HepG2 (cell line): Measurements from ENCODE around the gene RNU1-1. TPM values are rescaled to one million over a fixed set of nuclear protein-coding genes. Genes with fewer than 3 reads are reported as not detected.
A peak's percentile ranks its signal among the peaks of the same experiment; 100 is the strongest.
"Not testable (repeated sequence)": the region's sequence is repeated elsewhere in the genome, so short reads cannot be mapped to it uniquely, and the experiment has no call there.

Source experiments
- ATAC-seq: fragments of 200-7000 bp; cut with Tn5 transposase; 3 replicates; pipeline ENCODE4 v1.9.1; 2020; ENCODE audit warnings: mild to moderate bottlenecking, moderate library complexity
- BruUV-seq: library from RNA; stranded (reverse); fragments of 400-500 nt; replicated peaks from 2 replicates; lab custom pipeline; 2021; lab: Mats Ljungman, UMichigan
- CTCF ChIA-PET: fragments of 300-600 bp; formaldehyde crosslinking; extraction: SDS; loops from one replicate; lab custom pipeline; 2021; ENCODE audit warnings: low total read pairs, inconsistent platforms, low intra/inter-chr PET ratio; lab: Yijun Ruan, JAX
- POLR2A ChIA-PET: fragments of 350-600 bp; sonication (Branson Sonifier 250); formaldehyde crosslinking; loops from one replicate; lab custom pipeline; 2020; ENCODE audit warnings: antibody characterized with exemption, inconsistent platforms; lab: Yijun Ruan, JAX
- DNase-seq: peaks from one replicate; pipeline ENCODE4 v3.0.0-alpha.2; 2015; ENCODE audit warnings: low spot score
- FAIRE-seq: peaks from 3 replicates; lab custom pipeline; 2011; peaks lifted over from hg19 to GRCh38; lab: Jason Lieb, UNC
- H2AFZ ChIP-seq: one replicate; pipeline ENCODE4 v1.6.1; 2011; ENCODE audit warnings: low read length, inconsistent platforms
- H3K27ac ChIP-seq: fragments of 300-600 bp; 3 replicates; pipeline ENCODE4 v1.8.0; 2011; ENCODE audit warnings: mixed run types, mild to moderate bottlenecking, mixed read lengths, low read length, inconsistent platforms; ENCODE audit not compliant: insufficient read depth; ENCODE audit errors: extremely low read length
- H3K27me3 ChIP-seq, 2 experiments: fragments of 200-600 bp in 1 of 2; 2 replicates in 1 of 2; 3 replicates in 1 of 2; pipeline versions ENCODE4 v1.6.0 to v1.8.0; 2011; ENCODE audit warnings: low read length in 2 of 2, mild to moderate bottlenecking in 2 of 2, moderate library complexity in 2 of 2, inconsistent platforms in 1 of 2; ENCODE audit not compliant: insufficient read depth in 2 of 2, control insufficient read depth in 1 of 2
- H3K36me3 ChIP-seq, 2 experiments: fragments of 200-600 bp in 1 of 2; replicated peaks in 1 of 2; 2 replicates in 1 of 2; 3 replicates in 1 of 2; pipeline versions ENCODE4 v1.5.1 to v1.8.0; 2011; ENCODE audit warnings: low read length in 2 of 2, inconsistent platforms in 1 of 2; ENCODE audit not compliant: insufficient read depth in 2 of 2, control insufficient read depth in 1 of 2
- H3K4me1 ChIP-seq: 2 replicates; pipeline ENCODE4 v1.5.1; 2012; ENCODE audit warnings: low read length, inconsistent platforms; ENCODE audit not compliant: insufficient read depth
- H3K4me2 ChIP-seq: 2 replicates; pipeline ENCODE4 v1.6.0; 2011; ENCODE audit warnings: low read depth, low read length, inconsistent platforms
- H3K4me3 ChIP-seq, 3 experiments: fragments of 200-600 bp in 1 of 3; sonication (generic), shearing (Covaris generic) in 1 of 3; replicated peaks in 1 of 3; 2 replicates each; pipeline ENCODE4 v1.5.1; 2011 to 2016; ENCODE audit warnings: low read length in 3 of 3, inconsistent platforms in 2 of 3, low read depth in 2 of 3, mild to moderate bottlenecking in 2 of 3, control low read depth in 1 of 3, mixed read lengths in 1 of 3; ENCODE audit not compliant: insufficient read depth in 1 of 3
- H3K79me2 ChIP-seq: one replicate; pipeline ENCODE4 v1.6.1; 2011; ENCODE audit warnings: low read length, inconsistent platforms; ENCODE audit not compliant: insufficient read depth
- H3K9ac ChIP-seq: 2 replicates; pipeline ENCODE4 v1.6.0; 2011; ENCODE audit warnings: mild to moderate bottlenecking, low read depth, low read length, inconsistent platforms; ENCODE audit not compliant: insufficient read depth
- H3K9me3 ChIP-seq: 2 replicates; pipeline ENCODE4 v1.5.1; 2012; ENCODE audit warnings: mild to moderate bottlenecking, low read length
- H4K20me1 ChIP-seq: 2 replicates; pipeline ENCODE4 v1.6.0; 2011; ENCODE audit warnings: inconsistent platforms, mild to moderate bottlenecking, low read length, moderate library complexity; ENCODE audit not compliant: insufficient read depth
- CTCF ChIP-seq: sonication (generic); formaldehyde crosslinking; IDR thresholded peaks from 2 replicates; pipeline ENCODE4 v1.5.0; 2020; ENCODE audit warnings: mild to moderate bottlenecking, missing genetic modification reagents, moderate library complexity
- KDM2A ChIP-seq: sonication (generic); formaldehyde crosslinking; IDR thresholded peaks from 2 replicates; pipeline ENCODE4 v1.4.0; 2020; ENCODE audit warnings: low read depth, missing genetic modification reagents, borderline replicate concordance
- NR2F6 ChIP-seq, 2 experiments: IDR thresholded peaks; 2 replicates each; pipeline ENCODE4 v1.6.1; 2016; ENCODE audit warnings: antibody characterized with exemption in 1 of 2, mild to moderate bottlenecking in 1 of 2
- RCOR2 ChIP-seq: IDR thresholded peaks from 2 replicates; pipeline ENCODE4 v1.6.1; 2016; ENCODE audit warnings: missing biosample characterization, missing genetic modification reagents
- STAG1 ChIP-seq: sonication (generic); formaldehyde crosslinking; IDR thresholded peaks from 2 replicates; pipeline ENCODE4 v1.4.0; 2020; ENCODE audit warnings: missing genetic modification reagents
- ZNF121 ChIP-seq: sonication (generic); formaldehyde crosslinking; IDR thresholded peaks from 2 replicates; pipeline ENCODE4 v1.5.0; 2020; ENCODE audit warnings: mild to moderate bottlenecking, missing genetic modification reagents
- ZNF362 ChIP-seq: sonication (generic); formaldehyde crosslinking; IDR thresholded peaks from 2 replicates; pipeline ENCODE4 v1.4.0; 2020; ENCODE audit warnings: missing genetic modification reagents, mild to moderate bottlenecking, borderline replicate concordance
- ZNF460 ChIP-seq: sonication (generic); formaldehyde crosslinking; IDR thresholded peaks from 2 replicates; pipeline ENCODE4 v1.5.1; 2020; ENCODE audit warnings: missing genetic modification reagents, mild to moderate bottlenecking, borderline replicate concordance
- ZNF770 ChIP-seq: sonication (generic); formaldehyde crosslinking; IDR thresholded peaks from 2 replicates; pipeline ENCODE4 v1.5.0; 2020; ENCODE audit warnings: mild to moderate bottlenecking, missing genetic modification reagents
- WGBS: methylation state at CpG from one replicate; pipeline ENCODE4 v1.1.6; 2017; ENCODE audit warnings: low lambda C conversion rate; 5-methylcytosine and 5-hydroxymethylcytosine counted together
- in situ Hi-C: cut with HindIII; loops from 2 replicates; pipeline ENCODE4 v1.10.0; 2017; ENCODE audit warnings: low pct_unique_long_range_greater_than_20kb; ENCODE audit not compliant: extremely low pct_ligation_motif_present
- intact Hi-C: fragments of 100-400 bp; cut with micrococcal nuclease; formaldehyde crosslinking; loops from one replicate; pipeline ENCODE4 v1.10.0; 2022; ENCODE audit not compliant: unreplicated experiment
- polyA plus RNA-seq, 8 experiments: library from polyadenylated mRNA; depleted of rRNA in 3 of 8; stranded (reverse) in 7 of 8; unstranded in 1 of 8; fragments of >200 nt; fragmentation: Illumina TruSeq in 4 of 8; extraction: Trizol in 4 of 8; gene quantifications; 2 replicates each; pipeline versions ENCODE4 v1.2.1 to v1.2.3, GENCODE V29; 2011 to 2016; ENCODE audit warnings: low read depth in 4 of 8, missing spikeins in 1 of 8, mixed read lengths in 1 of 8; ENCODE audit not compliant: insufficient read depth in 1 of 8
- total RNA-seq, 5 experiments: library from RNA; depleted of rRNA; stranded (reverse); fragments of >200 nt; fragmentation: Illumina TruSeq; extraction: Trizol; gene quantifications; 2 replicates each; pipeline ENCODE4 v1.2.3, GENCODE V29; 2016; ENCODE audit warnings: low read depth in 1 of 5

Gene RNU1-1
- total and polyA plus RNA-seq, 2 of the 13 experiments (the other 11 are each of a cell fraction or from before 2014, with no cell fraction given) = under 0.01 to 11,018 TPM

GRCh38 chr1:16497474-16497904, 16.6 kb downstream of the RNU1-1 start:
- CTCF ChIA-PET, H4K20me1 ChIP-seq, H3K79me2 ChIP-seq, POLR2A ChIA-PET, H3K27ac ChIP-seq, ATAC-seq, FAIRE-seq, H2AFZ ChIP-seq, H3K36me3 ChIP-seq, DNase-seq, H3K4me3 ChIP-seq, intact Hi-C loops, H3K9me3 ChIP-seq, H3K9ac ChIP-seq, H3K27me3 ChIP-seq, H3K4me2 ChIP-seq, in situ Hi-C loops: not testable (repeated sequence)
- TSS peak; percentile 38 for BruUV-seq
- H3K4me1 ChIP-seq = peaks cover 36% of the 10 kb centered on the region
- TF ChIP-seq RCOR2 (CRISPR knock-in tag) (0 out of 2 replicates have a peak, but pooled peaks have one; percentile 22), STAG1 (0 out of 2 replicates have a peak, but pooled peaks have one; percentile 11), CTCF (peak; percentile 34), NR2F6 (IDR thresholded peaks at IDR 0.05) (peak; percentile 29; the same call in 1 of the 2 replicates), NR2F6 (CRISPR knock-in tag; IDR thresholded peaks at IDR 0.05) (0 out of 2 replicates have a peak, but pooled peaks have one; percentile 25), ZNF770 (peak; percentile 96), KDM2A (CRISPR knock-in tag) (0 out of 2 replicates have a peak, but pooled peaks have one; percentile 7), ZNF121 (peak; percentile 98), ZNF460 (CRISPR knock-in tag) (peak; percentile 72; the same call in 1 of the 2 replicates), ZNF362 (CRISPR knock-in tag) (peak; percentile 40; the same call in 1 of the 2 replicates)
- WGBS = 84% methylated on average over 5 of the region's 5 CpGs
